ENCODE measurements around the gene PP2D1.

PP2D1 gene, protein sequence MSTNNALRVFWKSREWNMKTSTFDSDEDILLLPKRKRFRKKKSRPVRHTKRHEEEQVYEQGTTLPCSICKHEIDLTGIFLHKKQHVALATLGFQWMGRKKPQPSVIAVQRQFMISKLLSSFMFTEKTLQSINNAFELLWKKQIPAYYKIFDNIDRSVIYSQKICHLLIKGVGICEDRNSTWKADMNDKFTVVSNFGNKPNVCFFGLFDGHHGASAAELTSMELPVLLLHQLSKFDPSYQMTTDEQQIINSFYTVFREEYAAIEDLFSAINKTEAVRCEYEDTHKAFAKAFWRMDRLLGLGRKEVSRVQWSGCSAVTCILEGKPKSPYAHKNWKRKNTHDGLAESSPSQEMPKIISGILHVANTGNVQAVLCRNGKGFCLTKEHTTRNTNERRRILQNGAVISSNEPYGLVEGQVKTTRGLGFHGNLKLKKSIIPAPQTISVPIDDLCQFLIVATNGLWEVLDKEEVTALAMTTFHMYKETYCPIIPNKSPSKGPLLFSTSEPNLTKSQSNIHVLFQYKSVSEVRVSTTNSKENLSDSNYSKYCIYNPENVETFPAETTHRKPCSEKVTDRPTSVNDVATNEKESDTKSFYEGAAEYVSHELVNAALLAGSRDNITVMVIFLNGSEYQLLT

DNA sequence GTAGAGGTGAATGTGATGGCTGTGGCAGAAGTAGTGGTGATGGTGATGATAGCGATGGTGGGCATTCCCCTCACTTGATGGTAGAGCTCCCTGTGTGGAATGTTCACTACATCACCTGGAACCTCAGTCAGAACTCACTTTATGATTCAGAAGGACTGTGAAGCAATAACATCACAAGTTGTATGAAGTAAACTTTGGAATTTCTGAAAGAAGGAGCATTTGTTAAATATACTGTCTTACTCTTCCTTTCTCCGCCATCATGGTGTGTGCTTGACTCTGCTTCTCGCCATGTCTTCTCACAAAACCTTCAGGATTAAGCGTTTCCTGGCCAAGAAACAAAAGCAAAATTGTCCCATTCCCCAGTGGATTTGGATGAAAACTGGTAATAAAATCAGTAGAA lies at the start of gene PP2D1:
Gene PP2D1 (minus strand): TSS at position 101 of the 400 bp plus-strand sequence. CDS start 192 bp downstream, outside the sequence.
- TF ChIP-seq, protein P1, sequence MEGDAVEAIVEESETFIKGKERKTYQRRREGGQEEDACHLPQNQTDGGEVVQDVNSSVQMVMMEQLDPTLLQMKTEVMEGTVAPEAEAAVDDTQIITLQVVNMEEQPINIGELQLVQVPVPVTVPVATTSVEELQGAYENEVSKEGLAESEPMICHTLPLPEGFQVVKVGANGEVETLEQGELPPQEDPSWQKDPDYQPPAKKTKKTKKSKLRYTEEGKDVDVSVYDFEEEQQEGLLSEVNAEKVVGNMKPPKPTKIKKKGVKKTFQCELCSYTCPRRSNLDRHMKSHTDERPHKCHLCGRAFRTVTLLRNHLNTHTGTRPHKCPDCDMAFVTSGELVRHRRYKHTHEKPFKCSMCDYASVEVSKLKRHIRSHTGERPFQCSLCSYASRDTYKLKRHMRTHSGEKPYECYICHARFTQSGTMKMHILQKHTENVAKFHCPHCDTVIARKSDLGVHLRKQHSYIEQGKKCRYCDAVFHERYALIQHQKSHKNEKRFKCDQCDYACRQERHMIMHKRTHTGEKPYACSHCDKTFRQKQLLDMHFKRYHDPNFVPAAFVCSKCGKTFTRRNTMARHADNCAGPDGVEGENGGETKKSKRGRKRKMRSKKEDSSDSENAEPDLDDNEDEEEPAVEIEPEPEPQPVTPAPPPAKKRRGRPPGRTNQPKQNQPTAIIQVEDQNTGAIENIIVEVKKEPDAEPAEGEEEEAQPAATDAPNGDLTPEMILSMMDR (IDR thresholded peaks at IDR 0.05): no peak
- TF ChIP-seq ZFX (IDR thresholded peaks at IDR 0.05; ENCODE audit: borderline replicate concordance): no peak

DNA sequence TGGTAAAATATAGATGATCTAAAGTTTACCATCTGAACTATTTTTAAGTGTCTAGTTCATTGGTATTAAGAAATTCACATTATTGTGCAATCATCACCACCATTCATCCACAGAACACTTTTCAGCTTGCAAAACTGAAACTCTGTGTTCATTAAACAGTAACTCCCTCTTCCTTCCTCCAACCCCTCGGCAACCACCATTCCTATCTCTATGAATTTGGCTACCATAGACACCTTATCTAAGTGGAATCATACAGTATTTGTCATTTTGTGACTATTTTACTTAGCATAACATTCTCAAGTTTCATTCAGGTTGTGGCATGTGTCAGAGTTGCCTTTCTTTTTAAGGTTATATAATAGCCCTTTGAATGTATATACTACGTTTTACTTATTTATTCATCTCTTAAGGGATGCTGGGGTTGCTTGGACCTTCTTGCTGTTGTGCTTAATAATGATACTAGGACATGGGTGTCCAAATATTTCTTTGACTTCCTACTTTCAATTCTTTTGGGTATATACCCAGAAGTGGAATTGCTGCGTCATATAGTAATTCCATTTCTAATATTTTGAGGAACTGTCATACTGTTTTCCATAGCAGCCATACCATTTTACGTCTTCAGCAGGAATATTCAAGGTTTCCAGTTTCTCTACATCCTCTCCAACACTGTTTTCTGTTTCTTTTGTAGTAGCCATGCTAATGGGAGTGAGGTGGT lies 49.1 kb upstream of the PP2D1 start:
- no peak overlapping the region for H3K27ac ChIP-seq
- TF ChIP-seq, protein P1 (IDR thresholded peaks at IDR 0.05): no peak
- no peak for TF ChIP-seq ZFX (IDR thresholded peaks at IDR 0.05; ENCODE audit: borderline replicate concordance)

More for the DNA sequence above, at the start of gene PP2D1:
- H3K27ac ChIP-seq: no peak within 1 kb of the TSS

DNA sequence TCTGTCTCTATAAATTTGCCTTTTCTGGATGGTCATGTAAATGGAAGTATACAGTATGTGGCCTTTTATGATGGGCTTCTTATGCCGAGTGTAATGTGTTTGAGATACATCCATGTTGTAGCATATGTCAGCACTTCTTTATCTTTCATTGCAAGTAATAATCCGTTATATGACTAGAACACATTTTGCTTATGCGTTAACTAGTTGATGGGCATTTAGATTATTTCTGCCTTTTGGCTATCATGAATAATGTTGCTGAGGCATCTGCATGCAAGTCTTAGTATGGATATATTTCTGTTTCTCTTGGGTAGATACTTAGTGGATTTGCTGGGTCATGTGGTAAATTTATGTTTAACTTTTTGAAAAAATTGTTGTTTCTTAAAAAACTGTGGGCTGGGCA lies 47.9 kb upstream of the PP2D1 start:
- no peak overlapping the region for H3K27ac ChIP-seq
- TF ChIP-seq, protein P1 (IDR thresholded peaks at IDR 0.05): no peak
- no peak for TF ChIP-seq ZFX (IDR thresholded peaks at IDR 0.05; ENCODE audit: borderline replicate concordance)

DNA sequence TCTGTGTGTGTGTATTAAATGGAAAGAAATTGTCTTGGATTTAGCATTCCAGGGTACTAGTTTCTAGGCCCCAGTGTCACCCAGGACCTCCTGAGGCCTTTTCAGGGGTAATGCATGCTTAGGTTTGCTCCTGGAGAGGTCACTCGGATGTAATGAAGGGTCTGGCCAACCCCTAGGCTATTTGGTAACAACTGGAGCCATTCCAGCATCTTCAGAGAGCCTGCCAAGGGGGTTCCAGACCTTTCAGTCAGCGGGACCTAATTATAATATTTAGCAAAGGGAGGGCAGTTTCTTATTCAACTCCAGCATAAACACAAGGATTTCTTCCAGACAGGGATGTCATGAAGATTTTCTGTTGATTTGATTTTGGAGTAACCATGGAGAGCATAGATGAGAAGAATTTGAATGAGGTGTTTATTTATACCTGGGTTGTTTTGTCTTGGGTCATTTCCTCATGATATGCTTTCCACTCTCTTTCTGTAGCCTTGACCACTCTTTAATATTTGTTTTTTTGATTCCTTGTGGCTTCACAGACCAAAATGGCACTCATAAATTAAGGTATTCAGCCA lies 45.6 kb upstream of the PP2D1 start:
- no peak overlapping the region for H3K27ac ChIP-seq
- TF ChIP-seq ZFX (IDR thresholded peaks at IDR 0.05; ENCODE audit: borderline replicate concordance): no peak

DNA sequence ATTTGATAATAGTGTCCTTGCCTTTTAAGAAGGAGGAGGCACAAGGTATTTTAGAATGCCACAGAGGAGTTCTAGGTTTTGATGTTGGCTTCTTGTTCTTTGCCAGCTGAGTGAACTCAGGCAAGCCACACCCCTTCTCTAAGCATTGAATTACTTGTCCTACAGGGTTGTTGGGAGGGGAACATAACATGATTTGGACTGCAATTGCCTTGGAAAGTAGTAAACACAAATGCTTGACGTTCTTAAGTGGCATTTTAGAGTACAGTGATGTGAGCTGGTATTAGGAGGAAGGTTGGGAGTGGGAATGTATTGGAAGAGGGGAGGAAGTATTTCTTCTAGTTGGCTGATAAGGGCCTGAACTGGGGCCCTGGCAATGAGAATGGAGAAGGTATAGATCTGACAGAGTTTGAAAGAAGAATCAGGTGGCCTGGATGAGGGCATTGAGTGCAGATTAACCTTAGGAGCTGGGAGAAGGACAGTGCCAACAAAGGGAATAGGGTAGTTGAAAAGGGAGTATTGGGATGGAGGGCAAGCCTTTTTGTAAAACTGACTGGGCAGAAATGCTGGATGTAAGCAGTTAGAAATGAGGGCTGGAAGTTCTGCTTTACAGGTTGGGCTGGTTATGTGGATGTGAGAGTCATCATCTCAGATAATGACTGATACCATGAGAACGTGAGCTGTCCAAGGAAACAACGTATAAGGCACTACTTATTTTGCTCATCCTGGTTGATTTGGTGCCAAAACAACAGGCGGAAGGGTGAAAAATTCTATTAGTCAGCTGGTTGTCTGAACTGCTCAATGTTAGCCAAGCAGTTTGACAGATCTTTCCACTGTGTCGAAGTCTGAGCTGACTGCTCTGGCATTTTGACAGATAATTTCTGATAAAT lies 44.9 kb upstream of the PP2D1 start:
- no peak for TF ChIP-seq ZFX (IDR thresholded peaks at IDR 0.05; ENCODE audit: borderline replicate concordance)
- TF ChIP-seq, protein P1 (IDR thresholded peaks at IDR 0.05): no peak
- peak overlapping the region; percentile 36; the same call in 1 of the 2 replicates for H3K27ac ChIP-seq

DNA sequence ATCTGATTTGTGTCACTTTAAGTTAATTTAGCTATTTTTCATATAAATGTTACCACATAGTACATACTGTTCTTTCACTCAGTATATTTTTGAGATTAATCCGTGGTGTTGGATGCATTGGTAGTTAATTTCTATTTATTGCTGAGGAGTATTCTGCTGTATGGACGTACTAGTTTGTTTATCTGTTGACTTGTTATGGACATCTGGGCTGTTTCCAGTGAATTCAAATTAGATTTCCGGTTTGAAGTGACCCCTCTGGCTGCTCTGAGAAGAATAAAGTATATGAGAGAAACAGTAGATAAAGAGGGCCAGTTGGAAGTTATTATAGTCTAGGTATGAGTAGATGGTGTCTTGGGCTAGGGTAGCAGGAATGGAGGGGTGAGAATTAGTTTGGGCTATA lies 43.8 kb upstream of the PP2D1 start:
- TF ChIP-seq, protein P1 (IDR thresholded peaks at IDR 0.05): no peak
- no peak for TF ChIP-seq ZFX (IDR thresholded peaks at IDR 0.05; ENCODE audit: borderline replicate concordance)
- no peak overlapping the region for H3K27ac ChIP-seq
